Spleen (tissue), 7 donors: ENCODE data around the gene AEBP1.

Experiments used
- POLR2A ChIP-seq, 3 donors: fragments of 450-650 bp; IDR thresholded peaks; one replicate each; pipeline ENCODE4 v1.5.1; 2017; ENCODE audit warnings: antibody characterized with exemption in 3 of 3, mild to moderate bottlenecking in 1 of 3
- POLR2AphosphoS5 ChIP-seq, 3 donors: sonication (generic); formaldehyde crosslinking; IDR thresholded peaks; one replicate each; pipeline ENCODE4 v1.5.1; 2017; ENCODE audit warnings: antibody characterized with exemption in 3 of 3
- TF ChIP-seq, protein P1 (sequence below), 11 experiments: fragments of 200-600 bp in 7 of 11; fragments of 450-650 bp in 4 of 11; sonication (generic) in 4 of 11; IDR thresholded peaks in 8 of 11; conservative IDR thresholded peaks in 3 of 11; 1 replicate in 7 of 11; 2 replicates in 4 of 11; pipeline versions ENCODE4 v1.4.0 to v1.8.0; 2016 to 2021; ENCODE audit warnings: antibody characterized with exemption in 11 of 11, inconsistent platforms in 4 of 11, mild to moderate bottlenecking in 1 of 11
- donor health status: DM: no; HTN: no; CAD: no; lungs with moderate emphysema.
- donor health status: DM: no; HTN: no; CAD: no.
- donor health status: DM: no; HTN: no; CAD: no.

DNA sequence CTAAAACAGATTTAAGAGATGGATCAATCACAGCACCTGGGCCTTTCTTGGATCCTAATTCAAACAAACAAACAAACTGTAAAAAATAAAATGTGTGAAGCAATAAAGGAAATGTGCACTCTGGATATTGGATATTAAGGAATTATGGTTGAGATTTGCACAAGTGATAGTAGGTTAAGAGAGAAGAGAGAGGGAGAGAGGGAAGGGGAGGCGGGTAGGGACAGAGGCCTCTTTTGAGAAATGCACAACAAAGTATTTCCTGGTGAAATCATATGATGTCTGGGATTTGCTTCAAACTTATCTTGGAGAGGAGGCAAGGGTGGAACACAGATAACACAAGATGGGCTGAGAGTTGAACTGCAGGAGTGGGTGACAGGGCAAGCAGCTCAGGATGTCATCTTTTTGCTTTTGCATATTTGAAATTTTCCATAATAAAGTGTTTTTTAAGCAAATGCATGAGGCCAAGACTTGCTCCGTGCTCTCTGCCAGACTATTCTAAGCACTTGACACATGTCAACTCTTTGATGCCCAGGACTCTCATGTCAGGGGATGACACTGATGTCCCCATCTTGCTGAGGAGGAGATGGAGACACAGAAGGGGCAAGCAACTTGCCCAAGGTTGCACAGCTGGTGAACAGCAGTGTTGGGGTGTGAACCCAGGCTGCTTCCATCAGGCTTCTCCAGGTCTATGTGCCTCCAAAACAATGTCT, 9.1 kb upstream of the AEBP1 start:
- TF ChIP-seq, protein P1, sequence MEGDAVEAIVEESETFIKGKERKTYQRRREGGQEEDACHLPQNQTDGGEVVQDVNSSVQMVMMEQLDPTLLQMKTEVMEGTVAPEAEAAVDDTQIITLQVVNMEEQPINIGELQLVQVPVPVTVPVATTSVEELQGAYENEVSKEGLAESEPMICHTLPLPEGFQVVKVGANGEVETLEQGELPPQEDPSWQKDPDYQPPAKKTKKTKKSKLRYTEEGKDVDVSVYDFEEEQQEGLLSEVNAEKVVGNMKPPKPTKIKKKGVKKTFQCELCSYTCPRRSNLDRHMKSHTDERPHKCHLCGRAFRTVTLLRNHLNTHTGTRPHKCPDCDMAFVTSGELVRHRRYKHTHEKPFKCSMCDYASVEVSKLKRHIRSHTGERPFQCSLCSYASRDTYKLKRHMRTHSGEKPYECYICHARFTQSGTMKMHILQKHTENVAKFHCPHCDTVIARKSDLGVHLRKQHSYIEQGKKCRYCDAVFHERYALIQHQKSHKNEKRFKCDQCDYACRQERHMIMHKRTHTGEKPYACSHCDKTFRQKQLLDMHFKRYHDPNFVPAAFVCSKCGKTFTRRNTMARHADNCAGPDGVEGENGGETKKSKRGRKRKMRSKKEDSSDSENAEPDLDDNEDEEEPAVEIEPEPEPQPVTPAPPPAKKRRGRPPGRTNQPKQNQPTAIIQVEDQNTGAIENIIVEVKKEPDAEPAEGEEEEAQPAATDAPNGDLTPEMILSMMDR (IDR thresholded peaks at IDR 0.05 in 8 of 11, conservative IDR thresholded peaks at IDR 0.05 in 3 of 11) = no peak
- TF ChIP-seq POLR2A (IDR thresholded peaks at IDR 0.05) (no peak), POLR2AphosphoS5 (IDR thresholded peaks at IDR 0.05) (no peak)
